Body of pancreas (tissue), 4 donors: Measurements from ENCODE around the gene PXDC1.

Experiments used
- POLR2A ChIP-seq, 3 donors: fragments of 450-650 bp; IDR thresholded peaks; one replicate each; pipeline ENCODE4 v1.6.1; 2016; ENCODE audit warnings: antibody characterized with exemption in 3 of 3, mild to moderate bottlenecking in 2 of 3
- TF ChIP-seq, protein P1 (sequence below), 7 experiments: fragments of 450-650 bp in 4 of 7; fragments of 200-600 bp in 3 of 7; sonication (generic) in 3 of 7; IDR thresholded peaks; one replicate each; pipeline ENCODE4 v1.5.1; 2016 to 2019; ENCODE audit warnings: antibody characterized with exemption in 7 of 7

DNA sequence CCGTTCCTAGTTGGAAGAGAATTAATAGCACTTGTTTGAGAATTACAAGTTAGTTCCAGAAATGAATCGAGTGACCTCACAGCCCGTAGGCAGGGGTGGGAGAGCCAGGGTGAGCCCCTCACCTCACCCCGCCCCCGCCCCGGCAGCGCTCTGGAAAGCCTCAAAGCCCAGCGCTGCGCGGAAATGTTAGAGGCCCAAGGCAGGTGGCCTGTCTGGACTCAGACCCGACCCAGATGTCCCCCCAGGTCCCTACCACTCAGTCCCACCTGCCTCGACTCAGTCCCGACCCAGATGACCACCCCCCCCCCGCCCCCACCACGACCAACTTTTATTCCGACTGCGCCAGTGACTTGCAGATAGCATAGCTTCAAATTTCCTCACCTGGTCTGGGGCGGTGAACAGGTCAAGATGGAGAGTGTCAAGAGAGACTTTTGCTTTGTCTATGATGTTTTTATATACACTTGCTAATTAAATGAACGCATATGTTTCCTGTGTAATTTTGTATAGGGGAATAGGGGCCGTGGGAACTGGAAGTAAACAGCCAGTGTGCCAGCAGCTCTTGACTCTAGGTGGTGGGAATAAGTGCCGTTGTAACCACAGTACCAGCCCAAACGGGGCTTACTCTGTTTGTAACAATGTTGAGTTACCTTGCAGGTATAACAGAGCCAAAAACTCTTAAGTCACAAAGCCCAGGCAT, 1.2 kb upstream of the PXDC1 start:
- TF ChIP-seq, protein P1, sequence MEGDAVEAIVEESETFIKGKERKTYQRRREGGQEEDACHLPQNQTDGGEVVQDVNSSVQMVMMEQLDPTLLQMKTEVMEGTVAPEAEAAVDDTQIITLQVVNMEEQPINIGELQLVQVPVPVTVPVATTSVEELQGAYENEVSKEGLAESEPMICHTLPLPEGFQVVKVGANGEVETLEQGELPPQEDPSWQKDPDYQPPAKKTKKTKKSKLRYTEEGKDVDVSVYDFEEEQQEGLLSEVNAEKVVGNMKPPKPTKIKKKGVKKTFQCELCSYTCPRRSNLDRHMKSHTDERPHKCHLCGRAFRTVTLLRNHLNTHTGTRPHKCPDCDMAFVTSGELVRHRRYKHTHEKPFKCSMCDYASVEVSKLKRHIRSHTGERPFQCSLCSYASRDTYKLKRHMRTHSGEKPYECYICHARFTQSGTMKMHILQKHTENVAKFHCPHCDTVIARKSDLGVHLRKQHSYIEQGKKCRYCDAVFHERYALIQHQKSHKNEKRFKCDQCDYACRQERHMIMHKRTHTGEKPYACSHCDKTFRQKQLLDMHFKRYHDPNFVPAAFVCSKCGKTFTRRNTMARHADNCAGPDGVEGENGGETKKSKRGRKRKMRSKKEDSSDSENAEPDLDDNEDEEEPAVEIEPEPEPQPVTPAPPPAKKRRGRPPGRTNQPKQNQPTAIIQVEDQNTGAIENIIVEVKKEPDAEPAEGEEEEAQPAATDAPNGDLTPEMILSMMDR (IDR thresholded peaks at IDR 0.05) = no peak
- no peak for TF ChIP-seq POLR2A (IDR thresholded peaks at IDR 0.05)
